GM23338 (cell line): ENCODE results near the gene ATAD1. TPM values are rescaled to one million over a fixed set of nuclear protein-coding genes. Genes with fewer than 3 reads are reported as not detected.

Source experiments
- ATAC-seq: fragments of 200-7000 bp; cut with Tn5 transposase; 3 replicates; pipeline ENCODE4 v1.9.1; 2020
- DNase-seq: peaks from one replicate; pipeline ENCODE4 v3.0.0-alpha.2; 2015; ENCODE audit warnings: low spot score
- H2AFZ ChIP-seq: fragments of 200-600 bp; sonication (generic); 2 replicates; pipeline ENCODE4 v1.8.0; 2016; ENCODE audit warnings: antibody characterized with exemption, mild to moderate bottlenecking, moderate library complexity
- H3F3A ChIP-seq: fragments of 200-600 bp; sonication (generic); replicated peaks from 2 replicates; pipeline ENCODE4 v1.8.0; 2017; ENCODE audit warnings: antibody characterized with exemption, mixed run types, low read depth
- H3K27ac ChIP-seq: fragments of 200-600 bp; sonication (generic); 2 replicates; pipeline ENCODE4 v1.6.1; 2016; ENCODE audit warnings: low read depth
- H3K27me3 ChIP-seq: fragments of 200-600 bp; sonication (generic); 2 replicates; pipeline ENCODE4 v1.8.0; 2016; ENCODE audit warnings: mild to moderate bottlenecking, mixed run types, moderate library complexity; ENCODE audit not compliant: insufficient read depth
- H3K36me3 ChIP-seq: fragments of 200-600 bp; sonication (generic); 2 replicates; pipeline ENCODE4 v1.8.0; 2016; ENCODE audit warnings: mild to moderate bottlenecking; ENCODE audit not compliant: insufficient read depth
- H3K4me1 ChIP-seq: fragments of 200-600 bp; sonication (generic); 2 replicates; pipeline ENCODE4 v1.8.0; 2016; ENCODE audit warnings: mild to moderate bottlenecking, moderate library complexity; ENCODE audit not compliant: insufficient read depth
- H3K4me2 ChIP-seq: fragments of 200-600 bp; sonication (generic); 2 replicates; pipeline ENCODE4 v1.7.1; 2017; ENCODE audit warnings: mixed run types
- H3K4me3 ChIP-seq: fragments of 200-600 bp; sonication (generic); 2 replicates; pipeline ENCODE4 v1.6.1; 2016; ENCODE audit warnings: mixed run types
- H3K79me2 ChIP-seq: fragments of 200-600 bp; sonication (generic); replicated peaks from 2 replicates; pipeline ENCODE4 v1.8.0; 2017; ENCODE audit warnings: mild to moderate bottlenecking; ENCODE audit not compliant: insufficient read depth
- H3K9me2 ChIP-seq: fragments of 200-600 bp; sonication (generic); 2 replicates; pipeline ENCODE4 v1.8.0; 2017; ENCODE audit not compliant: insufficient read depth
- H4K20me1 ChIP-seq: fragments of 200-600 bp; sonication (generic); replicated peaks from 2 replicates; pipeline ENCODE4 v1.8.0; 2017; ENCODE audit warnings: mild to moderate bottlenecking; ENCODE audit not compliant: insufficient read depth
- H3K27ac Mint-ChIP-seq: 2 replicates; pipeline ENCODE4 v1.8.0; 2020; ENCODE audit warnings: inconsistent platforms, mild to moderate bottlenecking, moderate library complexity, mixed read lengths
- H3K27me3 Mint-ChIP-seq: 3 replicates; pipeline ENCODE4 v1.8.0; 2022; ENCODE audit warnings: low read depth, mild to moderate bottlenecking, moderate library complexity, mixed read lengths, inconsistent platforms; ENCODE audit not compliant: insufficient read depth, poor library complexity
- H3K36me3 Mint-ChIP-seq: 3 replicates; pipeline ENCODE4 v1.8.0; 2021; ENCODE audit warnings: low read depth, mild to moderate bottlenecking, inconsistent platforms, moderate library complexity, mixed read lengths
- H3K4me1 Mint-ChIP-seq: 3 replicates; pipeline ENCODE4 v1.8.0; 2020; ENCODE audit warnings: mild to moderate bottlenecking, inconsistent platforms, mixed read lengths
- H3K4me3 Mint-ChIP-seq: 3 replicates; pipeline ENCODE4 v1.8.0; 2021; ENCODE audit warnings: moderate library complexity, mild to moderate bottlenecking, inconsistent platforms, mixed read lengths
- H3K9me3 Mint-ChIP-seq: 3 replicates; pipeline ENCODE4 v1.8.0; 2020; ENCODE audit warnings: moderate library complexity, mild to moderate bottlenecking, inconsistent platforms, mixed read lengths
- CREB1 ChIP-seq: fragments of 250-450 bp; sonication (Bioruptor Pico); IDR thresholded peaks from 2 replicates; pipeline ENCODE4 v1.5.0; 2020; ENCODE audit warnings: low read depth, mild to moderate bottlenecking, moderate library complexity
- EZH2phosphoT487 ChIP-seq: fragments of 200-600 bp; sonication (generic); IDR thresholded peaks from one replicate; pipeline ENCODE4 v1.8.1; 2018; ENCODE audit warnings: antibody characterized with exemption; ENCODE audit not compliant: unreplicated experiment
- JUNB ChIP-seq: IDR thresholded peaks from one replicate; pipeline ENCODE4 v1.6.1; 2016; ENCODE audit warnings: antibody characterized with exemption; ENCODE audit not compliant: unreplicated experiment
- ZNF462 ChIP-seq: fragments of 250-450 bp; sonication (Bioruptor Pico); IDR thresholded peaks from 2 replicates; pipeline ENCODE4 v1.5.0; 2020; ENCODE audit warnings: mild to moderate bottlenecking, moderate library complexity
- polyA plus RNA-seq: library from polyadenylated mRNA; unstranded; fragments of >200 nt; fragmentation: Nextera tagmentation; extraction: Ambion mirVana; gene quantifications from 2 replicates; pipeline ENCODE4 v1.2.1, GENCODE V29; 2016
- total RNA-seq: library from RNA; depleted of rRNA; stranded (reverse); fragments of >200 nt; shearing (Covaris generic); gene quantifications from 2 replicates; pipeline ENCODE4 v1.2.3, GENCODE V29; 2014

The ATAD1 gene
- total and polyA plus RNA-seq, 2 experiments from 2014 or later = 30.3 to 49.6 TPM

DNA sequence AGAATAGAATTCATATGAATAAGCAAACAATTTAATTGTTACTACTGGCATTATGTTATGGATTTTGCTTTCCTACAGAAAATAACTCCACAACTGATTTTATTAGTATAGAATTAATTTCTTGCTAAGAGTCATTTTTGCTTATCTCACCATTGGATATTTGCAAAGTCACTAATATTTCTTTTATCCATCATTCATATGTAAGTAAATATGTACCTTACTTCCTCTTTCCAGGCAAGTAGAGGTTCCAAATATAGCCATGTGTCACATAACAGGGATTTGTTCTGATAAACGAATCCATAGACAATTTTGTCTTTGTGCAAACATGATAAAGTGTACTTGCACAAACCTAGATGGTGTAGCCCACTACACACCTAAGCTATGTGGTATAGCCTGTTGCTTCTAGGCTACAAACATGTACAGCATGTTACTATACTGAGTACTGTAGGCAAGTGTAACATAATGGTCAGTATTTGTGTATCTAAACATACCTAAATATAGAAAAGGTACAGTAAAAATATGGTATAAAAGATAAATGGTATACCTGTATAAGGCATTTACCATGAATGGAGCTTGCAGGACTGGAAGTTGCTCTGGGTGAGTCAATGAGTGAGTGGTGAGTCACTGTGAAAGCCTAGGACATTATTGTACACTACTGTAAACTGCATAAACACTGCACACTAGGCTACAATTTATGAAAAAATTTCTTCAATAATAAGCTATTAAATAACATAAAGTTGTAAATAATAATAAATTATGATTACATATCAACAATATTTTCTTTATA is 27.0 kb upstream of the ATAD1 start (continued):
- TF ChIP-seq ZNF462 (CRISPR knock-in tag) = no peak
- no peak for TF ChIP-seq JUNB

- H3K27ac Mint-ChIP-seq = no peak overlapping the region
- Histone ChIP-seq H3K4me1 (no peaks in the 10 kb centered on the region), H3K27ac (no peak overlapping the region), H2AFZ (peak overlapping the region; percentile 7; the same call in 1 of the 2 replicates), H3K79me2 (no peaks in the 10 kb centered on the region), H3K9me2 (no peaks in the 10 kb centered on the region), H4K20me1 (no peaks in the 10 kb centered on the region), H3F3A (no peaks in the 10 kb centered on the region), H3K27me3 (no peaks in the 10 kb centered on the region), H3K36me3 (no peaks in the 10 kb centered on the region), H3K4me2 (no peak overlapping the region), H3K4me3 (no peak overlapping the region)
- H3K27me3 Mint-ChIP-seq = no peaks in the 10 kb centered on the region
- no peaks in the 10 kb centered on the region for H3K4me1 Mint-ChIP-seq
- ATAC-seq (no peak), DNase-seq (no peak)
- no peaks in the 10 kb centered on the region for H3K9me3 Mint-ChIP-seq
- H3K36me3 Mint-ChIP-seq = no peaks in the 10 kb centered on the region
- TF ChIP-seq CREB1 (CRISPR knock-in tag) (0 out of 2 replicates have a peak, but pooled peaks have one; percentile 17), EZH2phosphoT487 (no peak)
- no peak overlapping the region for H3K4me3 Mint-ChIP-seq
Measured at GRCh38 chr10:87843714-87844113, 25.7 kb upstream of the ATAD1 start.
